HFFc6 (cell line): ENCODE results near the gene MEP1A. TPM values are rescaled to one million over a fixed set of nuclear protein-coding genes. Genes with fewer than 3 reads are reported as not detected.

Source experiments
- DNase-seq: peaks from one replicate; pipeline ENCODE4 v3.0.0-alpha.2; 2018
- H3K27ac Mint-ChIP-seq: 2 replicates; pipeline ENCODE4 v1.8.0; 2020; ENCODE audit warnings: mild to moderate bottlenecking, mixed read lengths
- H3K27me3 Mint-ChIP-seq: 2 replicates; pipeline ENCODE4 v1.8.0; 2021; ENCODE audit warnings: mild to moderate bottlenecking, moderate library complexity, mixed read lengths; ENCODE audit not compliant: insufficient read depth
- H3K36me3 Mint-ChIP-seq: 2 replicates; pipeline ENCODE4 v1.8.0; 2021; ENCODE audit warnings: low read depth, mixed read lengths
- H3K4me1 Mint-ChIP-seq: 2 replicates; pipeline ENCODE4 v1.8.0; 2020; ENCODE audit warnings: low read depth, mixed read lengths
- H3K4me3 Mint-ChIP-seq: 2 replicates; pipeline ENCODE4 v1.8.0; 2020; ENCODE audit warnings: mild to moderate bottlenecking, moderate library complexity, mixed read lengths
- H3K9me3 Mint-ChIP-seq: 2 replicates; pipeline ENCODE4 v1.8.0; 2020; ENCODE audit warnings: mild to moderate bottlenecking, mixed read lengths
- total RNA-seq, 6 experiments: library from RNA; stranded (reverse); fragmentation: NEBNext Ultra II Directional; extraction: Animal tissue kit (Norgen Biotek cat#: 25700); gene quantifications; 2 replicates in 1 of 6; 3 replicates in 5 of 6; pipeline ENCODE4 v1.2.3, GENCODE V29; 2021
- TF ChIP-seq, protein P1 (sequence below): fragments of 200-600 bp; sonication (generic); IDR thresholded peaks from 2 replicates; pipeline ENCODE4 v1.5.0; 2021; ENCODE audit warnings: antibody characterized with exemption, mild to moderate bottlenecking

MEP1A gene
- total RNA-seq, 6 experiments from 2014 or later: not detected

DNA sequence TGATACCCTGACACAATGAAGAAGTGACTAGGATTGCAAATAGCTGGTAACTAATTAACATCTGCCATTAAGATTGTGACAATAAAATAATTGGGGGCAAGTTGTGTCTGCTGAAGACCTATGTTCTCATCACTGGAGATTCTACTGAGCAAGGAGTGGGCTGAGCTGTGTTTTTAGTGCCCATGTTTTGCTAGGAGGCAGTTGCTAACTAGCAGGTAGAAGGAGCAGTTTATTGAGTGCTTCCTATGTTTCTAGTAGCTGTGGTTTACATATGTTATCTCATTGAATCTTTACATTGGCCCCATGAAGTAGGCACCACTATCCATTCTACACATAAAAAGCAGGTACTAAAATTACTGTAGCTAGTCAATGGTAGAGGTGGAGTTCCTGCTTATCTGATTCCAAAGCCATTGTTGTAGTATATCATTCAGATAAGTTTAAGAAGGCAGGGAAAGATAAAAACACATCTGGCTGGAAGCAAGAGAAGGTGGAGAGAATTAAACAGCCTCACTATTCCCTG is 2.8 kb upstream of the MEP1A start:
- Mint-ChIP-seq H3K36me3 (no peaks in the 10 kb centered on the region), H3K27me3 (no peaks in the 10 kb centered on the region), H3K9me3 (peaks cover under 1% of the 10 kb centered on the region; the same call in 1 of the 2 replicates), H3K4me1 (no peaks in the 10 kb centered on the region), H3K4me3 (no peak overlapping the region), H3K27ac (no peak overlapping the region)
- TF ChIP-seq, protein P1, sequence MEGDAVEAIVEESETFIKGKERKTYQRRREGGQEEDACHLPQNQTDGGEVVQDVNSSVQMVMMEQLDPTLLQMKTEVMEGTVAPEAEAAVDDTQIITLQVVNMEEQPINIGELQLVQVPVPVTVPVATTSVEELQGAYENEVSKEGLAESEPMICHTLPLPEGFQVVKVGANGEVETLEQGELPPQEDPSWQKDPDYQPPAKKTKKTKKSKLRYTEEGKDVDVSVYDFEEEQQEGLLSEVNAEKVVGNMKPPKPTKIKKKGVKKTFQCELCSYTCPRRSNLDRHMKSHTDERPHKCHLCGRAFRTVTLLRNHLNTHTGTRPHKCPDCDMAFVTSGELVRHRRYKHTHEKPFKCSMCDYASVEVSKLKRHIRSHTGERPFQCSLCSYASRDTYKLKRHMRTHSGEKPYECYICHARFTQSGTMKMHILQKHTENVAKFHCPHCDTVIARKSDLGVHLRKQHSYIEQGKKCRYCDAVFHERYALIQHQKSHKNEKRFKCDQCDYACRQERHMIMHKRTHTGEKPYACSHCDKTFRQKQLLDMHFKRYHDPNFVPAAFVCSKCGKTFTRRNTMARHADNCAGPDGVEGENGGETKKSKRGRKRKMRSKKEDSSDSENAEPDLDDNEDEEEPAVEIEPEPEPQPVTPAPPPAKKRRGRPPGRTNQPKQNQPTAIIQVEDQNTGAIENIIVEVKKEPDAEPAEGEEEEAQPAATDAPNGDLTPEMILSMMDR: no peak
- no peak for DNase-seq

DNA sequence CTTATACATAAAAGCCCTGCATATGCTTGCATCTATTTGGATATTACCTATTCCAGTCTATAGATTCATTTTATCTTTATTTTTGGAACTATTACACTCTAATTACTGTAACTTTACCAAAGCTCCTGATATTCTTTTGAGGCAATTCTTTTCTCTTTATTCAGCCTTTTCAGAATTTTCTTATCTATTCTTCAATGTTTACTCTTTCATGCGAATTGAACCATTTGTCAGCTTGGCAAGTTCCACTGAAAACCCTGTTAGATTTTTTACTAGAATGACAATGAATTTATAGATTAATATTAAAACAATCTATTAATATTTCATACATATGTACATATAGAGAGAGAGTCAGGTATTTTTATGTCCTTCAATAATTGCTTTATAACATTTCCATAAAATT is 554 bp upstream of the MEP1A start:
- H3K27ac Mint-ChIP-seq: no peak overlapping the region
- H3K9me3 Mint-ChIP-seq: peaks cover 10% of the 10 kb centered on the region; the same call in 1 of the 2 replicates

GRCh38 chr6:46794068-46794467 is 879 bp downstream of the MEP1A start:
- no peak for DNase-seq
- Mint-ChIP-seq H3K9me3 (peaks cover 10% of the 10 kb centered on the region; the same call in 1 of the 2 replicates), H3K4me1 (no peaks in the 10 kb centered on the region), H3K36me3 (no peaks in the 10 kb centered on the region), H3K27me3 (no peaks in the 10 kb centered on the region; the same call in 1 of the 2 replicates), H3K27ac (no peak overlapping the region), H3K4me3 (no peak overlapping the region)
- TF ChIP-seq, protein P1: no peak

More for the DNA sequence above, 554 bp upstream of the MEP1A start:
- TF ChIP-seq, protein P1: no peak
- no peak for DNase-seq
- Mint-ChIP-seq H3K36me3 (no peaks in the 10 kb centered on the region), H3K4me1 (no peaks in the 10 kb centered on the region), H3K4me3 (no peak overlapping the region), H3K27me3 (no peaks in the 10 kb centered on the region; the same call in 1 of the 2 replicates)

GRCh38 chr6:46795816-46796215 is 2.6 kb downstream of the MEP1A start:
- no peaks in the 10 kb centered on the region for H3K4me1 Mint-ChIP-seq
- no peak for DNase-seq
- peaks cover 10% of the 10 kb centered on the region; the same call in 1 of the 2 replicates for H3K9me3 Mint-ChIP-seq
- H3K27ac Mint-ChIP-seq: no peak overlapping the region
- H3K27me3 Mint-ChIP-seq: no peaks in the 10 kb centered on the region; the same call in 1 of the 2 replicates
- H3K4me3 Mint-ChIP-seq: no peak overlapping the region
- TF ChIP-seq, protein P1: no peak
- H3K36me3 Mint-ChIP-seq: no peaks in the 10 kb centered on the region

DNA sequence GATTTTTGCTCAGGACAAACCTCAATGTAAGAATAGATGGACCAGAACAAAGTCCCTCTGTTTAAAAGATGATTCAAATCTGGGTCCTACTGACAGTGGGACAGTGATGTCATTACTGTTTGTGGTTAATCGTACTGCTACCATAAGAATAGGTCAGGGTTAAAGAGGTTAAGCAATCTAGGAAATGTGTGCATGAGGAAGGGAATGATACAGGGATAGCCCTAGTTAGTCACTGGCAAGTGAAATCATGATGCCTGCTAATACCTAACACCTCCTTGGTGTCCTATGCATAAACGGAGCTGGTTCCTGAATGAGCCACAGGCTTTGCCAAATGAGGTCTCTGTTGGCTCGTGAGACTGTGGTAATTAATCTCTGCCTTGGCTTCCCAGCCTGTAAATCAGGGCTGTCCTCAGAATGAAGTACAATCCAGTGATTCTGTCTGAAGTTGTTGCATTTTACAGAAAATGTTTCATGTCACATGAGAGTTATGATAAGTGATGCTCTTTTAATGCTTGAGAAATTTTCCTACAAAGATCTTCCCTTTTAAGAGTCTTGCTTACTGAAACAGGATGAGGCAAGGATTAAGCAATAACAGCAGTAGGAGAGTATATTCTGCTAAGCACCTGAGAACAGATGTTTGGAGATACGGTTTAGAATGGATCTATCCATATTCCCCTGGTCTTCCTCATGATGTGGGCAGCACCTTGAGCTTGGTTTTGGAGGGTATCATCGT is 3.8 kb downstream of the MEP1A start:
- DNase-seq: no peak
- H3K4me3 Mint-ChIP-seq: no peak overlapping the region
- TF ChIP-seq, protein P1: no peak
- no peaks in the 10 kb centered on the region for H3K4me1 Mint-ChIP-seq
- no peaks in the 10 kb centered on the region for H3K36me3 Mint-ChIP-seq
- H3K27ac Mint-ChIP-seq: no peak overlapping the region
- H3K9me3 Mint-ChIP-seq: peaks cover 10% of the 10 kb centered on the region; the same call in 1 of the 2 replicates
- no peaks in the 10 kb centered on the region; the same call in 1 of the 2 replicates for H3K27me3 Mint-ChIP-seq
